GM12891 (cell line): ENCODE results near the gene ZRANB2.

Source experiments
- PAX5 ChIP-seq: IDR thresholded peaks from 2 replicates; pipeline ENCODE4 v1.6.1; 2011; ENCODE audit warnings: low read length, moderate library complexity, mild to moderate bottlenecking; ENCODE audit not compliant: insufficient read depth, severe bottlenecking
- POLR2A ChIP-seq: IDR thresholded peaks from 2 replicates; pipeline ENCODE4 v1.6.1; 2011; ENCODE audit warnings: low read depth, low read length, control low read depth
- POLR2AphosphoS5 ChIP-seq: IDR thresholded peaks from 2 replicates; pipeline ENCODE4 v1.6.1; 2011; ENCODE audit warnings: low read depth, low read length, control low read depth
- POU2F2 ChIP-seq: IDR thresholded peaks from 2 replicates; pipeline ENCODE4 v1.6.1; 2011; ENCODE audit warnings: low read depth, mild to moderate bottlenecking, control low read depth, low read length, moderate library complexity
- TAF1 ChIP-seq: IDR thresholded peaks from 2 replicates; pipeline ENCODE4 v1.6.1; 2011; ENCODE audit warnings: low read depth, low read length, control low read depth

- no peak for TF ChIP-seq POLR2AphosphoS5
- no peak for TF ChIP-seq POLR2A
- no peak for TF ChIP-seq POU2F2
- TF ChIP-seq PAX5 = no peak
- no peak for TF ChIP-seq TAF1
Measured at GRCh38 chr1:71086331-71086730, 5.5 kb upstream of the ZRANB2 start.
